Psoas muscle (tissue), 8 donors: ENCODE measurements around the gene MTHFD1L. TPM values are rescaled to one million over a fixed set of nuclear protein-coding genes. Genes with fewer than 3 reads are reported as not detected.

ENCODE experiments used
- ATAC-seq, 4 donors: fragments of 200-7000 bp; cut with Tn5 transposase; one replicate each; pipeline ENCODE4 v1.9.1; 2020; ENCODE audit warnings: moderate library complexity in 3 of 4, mild to moderate bottlenecking in 2 of 4
- DNase-seq, 2 donors: peaks; one replicate each; pipeline ENCODE4 v3.0.0-alpha.2; 2020
- H3K27ac ChIP-seq: fragments of 200-600 bp; one replicate; pipeline ENCODE4 v1.8.0; 2022
- H3K27me3 ChIP-seq, 3 donors: fragments of 200-600 bp in 1 of 3; one replicate each; pipeline versions ENCODE4 v1.6.1 to v1.8.0; 2013 to 2022; ENCODE audit warnings: low read length in 2 of 3, mild to moderate bottlenecking in 2 of 3, moderate library complexity in 1 of 3; ENCODE audit not compliant: insufficient read depth in 3 of 3
- H3K36me3 ChIP-seq, 2 donors: fragments of 200-600 bp in 1 of 2; one replicate each; pipeline versions ENCODE4 v1.6.1 to v1.8.0; 2013 to 2022; ENCODE audit warnings: low read depth in 1 of 2, mild to moderate bottlenecking in 1 of 2, moderate library complexity in 1 of 2; ENCODE audit not compliant: insufficient read depth in 1 of 2
- H3K4me1 ChIP-seq: fragments of 200-600 bp; one replicate; pipeline ENCODE4 v1.8.0; 2022
- H3K4me3 ChIP-seq: fragments of 200-600 bp; one replicate; pipeline ENCODE4 v1.8.0; 2022; ENCODE audit warnings: mild to moderate bottlenecking
- H3K9me3 ChIP-seq: fragments of 200-600 bp; one replicate; pipeline ENCODE4 v1.8.0; 2022
- WGBS, 3 donors: extraction: QIAGEN DNeasy Blood & Tissue Kit; methylation state at CpG; one replicate each; pipeline versions ENCODE4 v1.1.6 to v1.1.7; 2013; 5-methylcytosine and 5-hydroxymethylcytosine counted together
- intact Hi-C, 2 donors: fragments of 100-400 bp; cut with DNase I; formaldehyde crosslinking; loops; one replicate each; pipeline versions ENCODE4 v1.11.0 to v1.14.2; 2022
- polyA plus RNA-seq, 3 donors: library from polyadenylated mRNA; stranded (reverse); fragments of 200-250 nt; gene quantifications; one replicate each; pipeline ENCODE4 v1.2.3, GENCODE V29; 2013
- total RNA-seq, 4 donors: library from RNA; stranded (reverse); fragmentation: NEBNext Ultra II Directional in 2 of 4; extraction: Animal tissue kit (Norgen Biotek cat#: 25700) in 2 of 4; gene quantifications; one replicate each; pipeline versions ENCODE4 v1.2.1 to v1.2.4, GENCODE V29; 2021 to 2023
- TF ChIP-seq, protein P1 (sequence below): fragments of 200-600 bp; IDR thresholded peaks from one replicate; pipeline ENCODE4 v1.8.0; 2022; ENCODE audit warnings: antibody characterized with exemption
- donor health status: healthy with polysubstance abuse.
- donor health status: DM: no; HTN: no; CAD: no; lungs with moderate emphysema.
- donor health status: Bipolar disorder and iron deficiency.
- donor health status: healthy.
- donor health status: DM: yes; HTN: yes; CAD: no.
- donor health status: DM: no; HTN: no; CAD: no.
- donor health status: DM: no; HTN: no; CAD: no.
- donor health status: DM: yes; HTN: yes; CAD: no.

MTHFD1L gene
- total and polyA plus RNA-seq, 7 donors = 0.21 to 4.1 (median 1.1) TPM

DNA sequence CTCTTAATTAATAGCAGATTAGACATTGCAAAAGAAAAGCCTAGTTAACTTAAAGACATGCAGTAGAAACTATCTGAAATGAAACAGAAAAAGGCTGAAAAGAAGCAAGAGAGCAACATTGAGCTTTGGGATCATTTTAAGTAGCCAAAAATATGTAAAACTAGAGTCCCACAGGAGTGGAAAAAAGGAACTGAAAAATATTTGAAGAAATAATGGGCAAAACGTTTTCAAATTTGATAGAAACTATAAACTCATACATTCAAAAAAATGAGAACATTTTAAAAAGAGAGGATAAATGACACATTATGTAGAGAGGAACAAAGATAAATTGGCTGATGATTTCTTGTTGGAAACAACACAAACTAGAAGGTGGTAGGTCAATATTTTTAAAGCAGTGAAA lies 208.2 kb downstream of the MTHFD1L start:
- intact Hi-C loops = no loop called here
- no peaks in the 10 kb centered on the region for H3K36me3 ChIP-seq
- WGBS, 3 donors = 10 to 17% (median 16%) methylated on average over 1 of the region's 1 CpG

DNA sequence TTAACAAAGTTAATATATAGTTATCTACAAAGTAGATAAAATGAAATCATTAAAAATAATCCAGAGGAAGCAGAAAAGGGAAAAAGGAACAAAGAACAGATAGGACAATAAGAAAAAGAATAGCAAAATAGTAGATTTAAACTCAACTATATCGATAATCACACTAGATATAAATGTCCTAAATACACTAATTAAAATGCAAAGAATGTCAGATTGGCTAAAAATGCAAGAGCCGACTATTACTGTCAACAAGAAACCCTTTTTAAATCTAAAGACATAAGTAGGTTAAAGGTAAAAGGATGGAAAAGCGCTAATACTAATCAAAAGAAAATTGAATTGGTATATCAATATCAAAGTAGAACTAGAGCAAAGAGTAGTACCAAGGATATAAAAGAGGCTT lies 209.5 kb downstream of the MTHFD1L start:
- WGBS, 3 donors = 96 to 98% (median 97%) methylated on average over 3 of the region's 3 CpGs
- intact Hi-C loops = no loop called here
- no peak overlapping the region for H3K27ac ChIP-seq

More for the DNA sequence above, 208.2 kb downstream of the MTHFD1L start:
- H3K4me1 ChIP-seq = no peaks in the 10 kb centered on the region
- H3K27ac ChIP-seq = no peak overlapping the region
- no peaks in the 10 kb centered on the region for H3K27me3 ChIP-seq
- TF ChIP-seq, protein P1, sequence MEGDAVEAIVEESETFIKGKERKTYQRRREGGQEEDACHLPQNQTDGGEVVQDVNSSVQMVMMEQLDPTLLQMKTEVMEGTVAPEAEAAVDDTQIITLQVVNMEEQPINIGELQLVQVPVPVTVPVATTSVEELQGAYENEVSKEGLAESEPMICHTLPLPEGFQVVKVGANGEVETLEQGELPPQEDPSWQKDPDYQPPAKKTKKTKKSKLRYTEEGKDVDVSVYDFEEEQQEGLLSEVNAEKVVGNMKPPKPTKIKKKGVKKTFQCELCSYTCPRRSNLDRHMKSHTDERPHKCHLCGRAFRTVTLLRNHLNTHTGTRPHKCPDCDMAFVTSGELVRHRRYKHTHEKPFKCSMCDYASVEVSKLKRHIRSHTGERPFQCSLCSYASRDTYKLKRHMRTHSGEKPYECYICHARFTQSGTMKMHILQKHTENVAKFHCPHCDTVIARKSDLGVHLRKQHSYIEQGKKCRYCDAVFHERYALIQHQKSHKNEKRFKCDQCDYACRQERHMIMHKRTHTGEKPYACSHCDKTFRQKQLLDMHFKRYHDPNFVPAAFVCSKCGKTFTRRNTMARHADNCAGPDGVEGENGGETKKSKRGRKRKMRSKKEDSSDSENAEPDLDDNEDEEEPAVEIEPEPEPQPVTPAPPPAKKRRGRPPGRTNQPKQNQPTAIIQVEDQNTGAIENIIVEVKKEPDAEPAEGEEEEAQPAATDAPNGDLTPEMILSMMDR = no peak
- no peak for DNase-seq
- no peak overlapping the region for H3K4me3 ChIP-seq
- ATAC-seq = no peak
- no peaks in the 10 kb centered on the region for H3K9me3 ChIP-seq

DNA sequence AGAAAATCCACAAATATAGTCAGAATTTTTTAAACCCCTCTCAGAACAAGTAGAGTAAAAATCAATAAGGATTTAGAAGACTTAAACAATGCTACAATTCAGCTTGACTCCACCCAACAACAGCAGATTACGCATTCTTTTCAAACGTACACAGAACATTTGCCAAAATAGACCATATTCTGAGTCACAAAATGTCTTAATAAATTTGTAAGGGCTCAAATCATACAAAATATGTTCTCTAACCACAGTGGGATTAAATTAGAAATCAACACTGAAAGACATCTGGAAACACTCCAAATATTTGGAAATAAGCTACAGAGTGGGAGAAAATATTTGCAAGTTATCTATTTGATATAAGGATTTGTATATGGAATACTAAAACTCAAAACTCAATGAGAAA lies 210.0 kb downstream of the MTHFD1L start:
- 56 to 58% (median 57%) methylated on average over 2 of the region's 2 CpGs for WGBS, 3 donors
- no peak for ATAC-seq

More for the DNA sequence above, 209.5 kb downstream of the MTHFD1L start:
- DNase-seq (no peak), ATAC-seq (no peak)
- TF ChIP-seq, protein P1 = no peak
- Histone ChIP-seq H3K9me3 (no peaks in the 10 kb centered on the region), H3K4me3 (no peak overlapping the region), H3K27me3 (no peaks in the 10 kb centered on the region), H3K4me1 (no peaks in the 10 kb centered on the region), H3K36me3 (no peaks in the 10 kb centered on the region)

DNA sequence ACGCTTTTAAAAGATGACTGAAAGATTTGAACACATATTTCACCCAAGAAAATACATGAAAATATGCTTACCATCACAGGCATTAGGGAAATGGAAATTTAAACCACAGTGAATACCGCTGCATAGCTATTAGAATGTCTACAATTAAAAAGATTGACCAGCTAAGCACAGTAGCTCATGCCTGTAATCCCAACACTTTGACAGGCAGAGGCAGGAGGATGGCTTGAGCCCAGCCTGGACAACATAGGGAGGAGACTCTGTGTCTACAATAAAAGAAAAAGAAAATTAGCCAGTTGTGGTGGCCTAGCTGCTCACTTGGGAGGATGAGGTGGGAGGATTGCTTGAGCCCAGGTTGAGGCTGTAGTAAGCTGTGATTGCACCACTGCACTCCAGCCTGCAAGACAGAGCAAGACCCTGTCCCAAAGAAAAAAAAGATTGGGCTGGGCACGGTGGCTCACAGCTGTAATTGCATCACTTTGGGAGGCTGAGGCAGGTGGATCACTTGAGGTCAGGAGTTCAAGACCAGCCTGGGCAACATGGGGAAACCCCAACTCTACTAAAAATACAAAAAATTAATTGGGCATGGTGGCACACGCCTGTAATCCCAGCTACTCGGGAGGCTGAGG lies 210.5 kb downstream of the MTHFD1L start:
- intact Hi-C loops = no loop called here
- no peak for DNase-seq

More for the DNA sequence above, 210.0 kb downstream of the MTHFD1L start:
- H3K27me3 ChIP-seq = no peaks in the 10 kb centered on the region
- H3K4me3 ChIP-seq = no peak overlapping the region
- H3K27ac ChIP-seq = no peak overlapping the region
- H3K9me3 ChIP-seq = no peaks in the 10 kb centered on the region
- no peak for DNase-seq
- no peaks in the 10 kb centered on the region for H3K4me1 ChIP-seq
- TF ChIP-seq, protein P1 = no peak
- no peaks in the 10 kb centered on the region for H3K36me3 ChIP-seq
- intact Hi-C loops = no loop called here

More for the DNA sequence above, 210.5 kb downstream of the MTHFD1L start:
- Histone ChIP-seq H3K36me3 (no peaks in the 10 kb centered on the region), H3K27me3 (no peaks in the 10 kb centered on the region), H3K27ac (no peak overlapping the region), H3K4me1 (no peaks in the 10 kb centered on the region), H3K9me3 (no peaks in the 10 kb centered on the region), H3K4me3 (no peak overlapping the region)
- 46 to 66% (median 57%) methylated on average over 5 of the region's 5 CpGs for WGBS, 3 donors
- no peak for ATAC-seq
- TF ChIP-seq, protein P1 = no peak
